Tibial artery (tissue), 4 donors: ENCODE data around the gene HSPA12B.

Experiments
- DNase-seq, 2 donors: peaks; one replicate each; pipeline ENCODE4 v3.0.0-alpha.2; 2019
- H3K27ac ChIP-seq, 2 donors: fragments of 200-600 bp; sonication (generic) in 1 of 2; 1 replicate in 1 of 2; 2 replicates in 1 of 2; pipeline ENCODE4 v1.5.1; 2018 to 2019; ENCODE audit warnings: mild to moderate bottlenecking in 1 of 2
- H3K27me3 ChIP-seq, 2 donors: fragments of 200-600 bp; sonication (generic) in 1 of 2; one replicate each; pipeline versions ENCODE4 v1.5.1 to v1.6.0; 2016 to 2019
- H3K36me3 ChIP-seq, 3 donors: fragments of 200-600 bp; sonication (generic) in 2 of 3; one replicate each; pipeline ENCODE4 v1.5.1; 2016 to 2019; ENCODE audit warnings: mild to moderate bottlenecking in 2 of 3
- H3K4me1 ChIP-seq, 4 donors: fragments of 200-600 bp; sonication (generic) in 2 of 4; 1 replicate in 3 of 4; 2 replicates in 1 of 4; pipeline ENCODE4 v1.5.1; 2016 to 2019
- H3K4me3 ChIP-seq, 2 donors: fragments of 200-600 bp; sonication (generic) in 1 of 2; 1 replicate in 1 of 2; 2 replicates in 1 of 2; pipeline ENCODE4 v1.5.1; 2018 to 2019; ENCODE audit warnings: mild to moderate bottlenecking in 2 of 2
- H3K9me3 ChIP-seq, 3 donors: fragments of 200-600 bp; sonication (generic) in 1 of 3; one replicate each; pipeline ENCODE4 v1.5.1; 2016 to 2019
- CTCF ChIP-seq, 2 experiments: fragments of 200-600 bp in 1 of 2; fragments of 450-650 bp in 1 of 2; IDR thresholded peaks; one replicate each; pipeline ENCODE4 v1.5.1; 2017 to 2019; ENCODE audit warnings: antibody characterized with exemption in 2 of 2, mild to moderate bottlenecking in 1 of 2, moderate library complexity in 1 of 2
- intact Hi-C: fragments of 100-400 bp; cut with DNase I; formaldehyde crosslinking; loops from one replicate; pipeline ENCODE4 v1.15.0; 2023; ENCODE audit warnings: low total_unique reads

HSPA12B gene

GRCh38 chr20:3705491-3705969 is 27.0 kb upstream of the HSPA12B start:
- DNase-seq, result no peak
- no peak for TF ChIP-seq CTCF (IDR thresholded peaks at IDR 0.05)
- no peak overlapping the region for H3K4me3 ChIP-seq
- intact Hi-C loops, result no loop called here
- no peaks in the 10 kb centered on the region for H3K9me3 ChIP-seq
- no peaks in the 10 kb centered on the region for H3K36me3 ChIP-seq
- H3K27ac ChIP-seq, result no peak overlapping the region
- H3K27me3 ChIP-seq, result no peaks in the 10 kb centered on the region
- peaks cover 0 to 14% (median 11%) of the 10 kb centered on the region in 4 donors for H3K4me1 ChIP-seq

- H3K4me1 ChIP-seq, result peaks cover 0 to 19% (median 12%) of the 10 kb centered on the region in 4 donors
- peak overlapping the region; percentile 13 to 60 for H3K27ac ChIP-seq
- no peaks in the 10 kb centered on the region for H3K36me3 ChIP-seq
- no peak for DNase-seq
- intact Hi-C loops, result no loop called here
- no peak for TF ChIP-seq CTCF (IDR thresholded peaks at IDR 0.05)
- H3K27me3 ChIP-seq, result no peaks in the 10 kb centered on the region
- no peaks in the 10 kb centered on the region for H3K9me3 ChIP-seq
- H3K4me3 ChIP-seq, result no peak overlapping the region
These were observed 26.3 kb upstream of the HSPA12B start for GRCh38 chr20:3705970-3706739.

GRCh38 chr20:3706774-3707507 is 25.5 kb upstream of the HSPA12B start:
- TF ChIP-seq CTCF (IDR thresholded peaks at IDR 0.05), result no peak

GRCh38 chr20:3707508-3707899 is 25.0 kb upstream of the HSPA12B start:
- Histone ChIP-seq H3K27ac (peak overlapping the region; percentile 6 to 60), H3K4me1 (peaks cover 0 to 20% (median 12%) of the 10 kb centered on the region in 4 donors)
- intact Hi-C loops, result no loop called here

More at GRCh38 chr20:3706774-3707507, 25.5 kb upstream of the HSPA12B start:
- peak overlapping the region; percentile 13 to 60 for H3K27ac ChIP-seq
- H3K4me1 ChIP-seq, result peaks cover 0 to 20% (median 12%) of the 10 kb centered on the region in 4 donors
- no peaks in the 10 kb centered on the region for H3K9me3 ChIP-seq
- peak; percentile 54 to 89 for DNase-seq
- H3K4me3 ChIP-seq, result no peak overlapping the region
- H3K36me3 ChIP-seq, result no peaks in the 10 kb centered on the region
- intact Hi-C loops, result no loop called here
- H3K27me3 ChIP-seq, result no peaks in the 10 kb centered on the region

GRCh38 chr20:3710011-3710466 is 22.4 kb upstream of the HSPA12B start:
- H3K27ac ChIP-seq, result no peak overlapping the region
- no peak for DNase-seq
- no peaks in the 10 kb centered on the region for H3K27me3 ChIP-seq
- H3K9me3 ChIP-seq, result no peaks in the 10 kb centered on the region
- peaks cover 0 to 20% (median 12%) of the 10 kb centered on the region in 4 donors for H3K4me1 ChIP-seq
- TF ChIP-seq CTCF (IDR thresholded peaks at IDR 0.05), result no peak
- H3K4me3 ChIP-seq, result no peak overlapping the region
- H3K36me3 ChIP-seq, result no peaks in the 10 kb centered on the region
- intact Hi-C loops, result loop anchor here (2.0 kb wide), 1 partner anchor 33 kb away; no protein-coding TSS in a partner anchor

More at GRCh38 chr20:3707508-3707899, 25.0 kb upstream of the HSPA12B start:
- Histone ChIP-seq H3K27me3 (no peaks in the 10 kb centered on the region), H3K36me3 (no peaks in the 10 kb centered on the region), H3K9me3 (no peaks in the 10 kb centered on the region), H3K4me3 (no peak overlapping the region)
- no peak for DNase-seq
- no peak for TF ChIP-seq CTCF (IDR thresholded peaks at IDR 0.05)
